ENCODE data around the gene SLC6A19.

- TF ChIP-seq CTCF (IDR thresholded peaks at IDR 0.05) = no peak
- TF ChIP-seq TCF12 (IDR thresholded peaks at IDR 0.05) = no peak
- TF ChIP-seq EZH2phosphoT487 (IDR thresholded peaks at IDR 0.05; ENCODE audit: borderline replicate concordance, low read depth) = no peak
- TF ChIP-seq RAD21 (IDR thresholded peaks at IDR 0.05; ENCODE audit: low read length) = no peak
- no peak for TF ChIP-seq RFX5 (IDR thresholded peaks at IDR 0.05; ENCODE audit: low read length)
- no peak for TF ChIP-seq REST (IDR thresholded peaks at IDR 0.05; ENCODE audit: low read depth, low read length)
- no peak for TF ChIP-seq USF2 (IDR thresholded peaks at IDR 0.05; ENCODE audit: borderline replicate concordance, low read depth, low read length)
- TF ChIP-seq MXI1 (IDR thresholded peaks at IDR 0.05; ENCODE audit: low read depth, low read length) = no peak
Observed at GRCh38 chr5:1230551-1230950, 29.2 kb downstream of the SLC6A19 start.

Measured in SK-N-SH (cell line).